ENCODE data around the gene BMPR1A.

GRCh38 chr10:86840498-86840897, 84.1 kb downstream of the BMPR1A start:
- no peak for TF ChIP-seq SP1 (IDR thresholded peaks at IDR 0.05)
- TF ChIP-seq FOXM1 (IDR thresholded peaks at IDR 0.05; ENCODE audit: borderline replicate concordance): no peak
- TF ChIP-seq PKNOX1 (IDR thresholded peaks at IDR 0.05): no peak
- no peak for TF ChIP-seq ARNT (IDR thresholded peaks at IDR 0.05)
- TF ChIP-seq ELF4 (IDR thresholded peaks at IDR 0.05): no peak
- no peak for TF ChIP-seq FOXA1 (IDR thresholded peaks at IDR 0.05)
- no peak for TF ChIP-seq LEF1 (IDR thresholded peaks at IDR 0.05; ENCODE audit: borderline replicate concordance)
- no peak for TF ChIP-seq BHLHE40 (IDR thresholded peaks at IDR 0.05; ENCODE audit: borderline replicate concordance)
- TF ChIP-seq NFRKB (IDR thresholded peaks at IDR 0.05): no peak
- TF ChIP-seq ZNF384 (IDR thresholded peaks at IDR 0.05): no peak
- TF ChIP-seq CTBP1 (IDR thresholded peaks at IDR 0.05; ENCODE audit: borderline replicate concordance): no peak
